IMR-90 (cell line): ENCODE measurements around the gene CC2D1A. TPM values are rescaled to one million over a fixed set of nuclear protein-coding genes. Genes with fewer than 3 reads are reported as not detected.

Experiments used
- ATAC-seq: fragments of 200-7000 bp; cut with Tn5 transposase; 2 replicates; pipeline ENCODE4 v1.9.1; 2020; ENCODE audit warnings: low read depth, mild to moderate bottlenecking, moderate library complexity
- BruUV-seq: library from RNA; stranded (reverse); fragments of 400-500 nt; replicated peaks from 2 replicates; lab custom pipeline; 2021; lab: Mats Ljungman, UMichigan
- CTCF ChIA-PET: fragments of 300-600 bp; formaldehyde crosslinking; extraction: SDS; loops from one replicate; lab custom pipeline; 2021; ENCODE audit warnings: antibody characterized with exemption; lab: Yijun Ruan, JAX
- POLR2A ChIA-PET: fragments of 300-600 bp; sonication (Branson Sonifier 250); formaldehyde crosslinking; loops from one replicate; lab custom pipeline; 2022; ENCODE audit warnings: antibody characterized with exemption; ENCODE audit not compliant: unreplicated experiment; lab: Charles Lee
- DNase-seq: peaks from one replicate; pipeline ENCODE4 v3.0.0; 2013
- H2AFZ ChIP-seq: replicated peaks from 2 replicates; pipeline ENCODE3; 2013; ENCODE audit warnings: low read length, mild to moderate bottlenecking; ENCODE audit not compliant: poor library complexity
- H2AK5ac ChIP-seq: 2 replicates; pipeline ENCODE4 v1.6.1; 2013; ENCODE audit warnings: low read depth, low read length, inconsistent platforms
- H2AK9ac ChIP-seq: replicated peaks from 2 replicates; pipeline ENCODE3; 2013; ENCODE audit warnings: mild to moderate bottlenecking, low read depth, low read length, moderate library complexity; ENCODE audit not compliant: poor library complexity
- H2BK120ac ChIP-seq: 2 replicates; pipeline ENCODE4 v1.6.1; 2013; ENCODE audit warnings: low read depth, low read length, inconsistent platforms
- H2BK15ac ChIP-seq: 3 replicates; pipeline ENCODE4 v1.6.1; 2013; ENCODE audit warnings: low read depth, low read length, inconsistent platforms
- H2BK20ac ChIP-seq: 2 replicates; pipeline ENCODE4 v1.6.1; 2013; ENCODE audit warnings: low read depth, mild to moderate bottlenecking, inconsistent platforms, low read length, moderate library complexity
- H2BK5ac ChIP-seq: 2 replicates; pipeline ENCODE4 v1.6.1; 2013; ENCODE audit warnings: mild to moderate bottlenecking, low read depth, low read length, inconsistent platforms; ENCODE audit not compliant: poor library complexity, severe bottlenecking
- H3K14ac ChIP-seq: replicated peaks from 2 replicates; pipeline ENCODE4 v1.6.1; 2013; ENCODE audit warnings: low read depth, low read length, inconsistent platforms
- H3K18ac ChIP-seq: 2 replicates; pipeline ENCODE4 v1.6.1; 2013; ENCODE audit warnings: low read depth, low read length, control low read depth
- H3K23ac ChIP-seq: 2 replicates; pipeline ENCODE4 v1.6.1; 2013; ENCODE audit warnings: low read depth, low read length, inconsistent platforms
- H3K27ac ChIP-seq: 2 replicates; pipeline ENCODE4 v1.5.1; 2013; ENCODE audit warnings: mild to moderate bottlenecking, control low read depth, low read length; ENCODE audit not compliant: insufficient read depth
- H3K27me3 ChIP-seq: 2 replicates; pipeline ENCODE4 v1.6.1; 2013; ENCODE audit warnings: low read length; ENCODE audit not compliant: control insufficient read depth, insufficient read depth
- H3K36me3 ChIP-seq: 2 replicates; pipeline ENCODE4 v1.6.1; 2013; ENCODE audit warnings: low read length, mixed read lengths; ENCODE audit not compliant: control insufficient read depth, insufficient read depth
- H3K4ac ChIP-seq: 2 replicates; pipeline ENCODE4 v1.6.1; 2013; ENCODE audit warnings: low read depth, low read length, inconsistent platforms
- H3K4me1 ChIP-seq: 2 replicates; pipeline ENCODE4 v1.6.1; 2013; ENCODE audit warnings: low read length, mixed read lengths; ENCODE audit not compliant: control insufficient read depth, insufficient read depth
- H3K4me2 ChIP-seq: 2 replicates; pipeline ENCODE4 v1.6.1; 2013; ENCODE audit warnings: low read depth, mild to moderate bottlenecking, control low read depth, low read length, moderate library complexity
- H3K4me3 ChIP-seq: 2 replicates; pipeline ENCODE4 v1.5.1; 2013; ENCODE audit warnings: low read depth, mild to moderate bottlenecking, control low read depth, low read length, moderate library complexity; ENCODE audit not compliant: insufficient read depth
- H3K56ac ChIP-seq: 2 replicates; pipeline ENCODE4 v1.6.1; 2013; ENCODE audit warnings: low read length, inconsistent platforms; ENCODE audit not compliant: insufficient read depth; ENCODE audit errors: extremely low read depth
- H3K79me1 ChIP-seq, 2 experiments: 2 replicates each; pipeline ENCODE4 v1.6.1; 2013; ENCODE audit warnings: low read length in 2 of 2, inconsistent platforms in 1 of 2, low read depth in 1 of 2
- H3K9ac ChIP-seq: 2 replicates; pipeline ENCODE4 v1.6.1; 2013; ENCODE audit warnings: low read depth, low read length, control low read depth
- H3K9me1 ChIP-seq: 2 replicates; pipeline ENCODE4 v1.6.1; 2013; ENCODE audit warnings: low read length, inconsistent platforms; ENCODE audit not compliant: insufficient read depth
- H3K9me3 ChIP-seq: 2 replicates; pipeline ENCODE4 v1.6.1; 2013; ENCODE audit warnings: low read length; ENCODE audit not compliant: control insufficient read depth, insufficient read depth
- H4K20me1 ChIP-seq: 2 replicates; pipeline ENCODE4 v1.6.1; 2013; ENCODE audit warnings: low read length, inconsistent platforms; ENCODE audit not compliant: insufficient read depth
- H4K5ac ChIP-seq: 2 replicates; pipeline ENCODE4 v1.6.1; 2013; ENCODE audit warnings: mild to moderate bottlenecking, low read depth, low read length, control low read depth
- H4K8ac ChIP-seq, 2 experiments: 2 replicates each; pipeline ENCODE4 v1.6.1; 2013; ENCODE audit warnings: low read depth in 2 of 2, low read length in 2 of 2, control low read depth in 1 of 2, inconsistent platforms in 1 of 2
- H4K91ac ChIP-seq: 2 replicates; pipeline ENCODE4 v1.6.1; 2013; ENCODE audit warnings: low read depth, low read length, inconsistent platforms; ENCODE audit not compliant: insufficient read depth
- BHLHE40 ChIP-seq: fragments of 150-350 bp; IDR thresholded peaks from 2 replicates; pipeline ENCODE4 v1.6.1; 2016; ENCODE audit warnings: mild to moderate bottlenecking, low read depth, low read length
- CEBPB ChIP-seq: IDR thresholded peaks from 2 replicates; pipeline ENCODE4 v1.6.1; 2012; ENCODE audit warnings: low read depth, low read length, improper control_type of control experiment
- CHD1 ChIP-seq: IDR thresholded peaks from 2 replicates; pipeline ENCODE4 v1.6.1; 2012; ENCODE audit warnings: low read depth, low read length, improper control_type of control experiment
- MAZ ChIP-seq: IDR thresholded peaks from 2 replicates; pipeline ENCODE4 v1.6.1; 2012; ENCODE audit warnings: low read depth, mild to moderate bottlenecking, low read length, improper control_type of control experiment, moderate library complexity, borderline replicate concordance
- NFE2L2 ChIP-seq: fragments of 150-350 bp; IDR thresholded peaks from 2 replicates; pipeline ENCODE4 v1.6.1; 2016; ENCODE audit warnings: low read depth, mild to moderate bottlenecking, low read length
- POLR2A ChIP-seq: IDR thresholded peaks from 2 replicates; pipeline ENCODE4 v1.6.1; 2012; ENCODE audit warnings: mild to moderate bottlenecking, low read depth, low read length
- SMC3 ChIP-seq: fragments of 150-350 bp; IDR thresholded peaks from 2 replicates; pipeline ENCODE4 v1.6.1; 2016; ENCODE audit warnings: low read depth, mild to moderate bottlenecking, antibody characterized with exemption, low read length, moderate library complexity
- WGBS, 2 experiments: methylation state at CpG; one replicate each; pipeline versions ENCODE4 v1.1.5 to v1.1.7; 2013; ENCODE audit warnings: missing lambda C conversion rate in 2 of 2; ENCODE audit not compliant: insufficient read length in 1 of 2; ENCODE audit errors: extremely low coverage in 2 of 2; 5-methylcytosine and 5-hydroxymethylcytosine counted together
- dilution Hi-C: fragments of 300-500 bp; cut with HindIII; formaldehyde crosslinking; loops from one replicate; pipeline ENCODE4 v1.14.3; 2018; ENCODE audit warnings: low sequenced_read_pairs; ENCODE audit not compliant: unreplicated experiment
- in situ Hi-C: fragments of 300-500 bp; cut with MboI; formaldehyde crosslinking; loops from 3 replicates; pipeline ENCODE4 v1.14.3; 2019; ENCODE audit warnings: low sequenced_read_pairs, inconsistent platforms, mixed read lengths
- intact Hi-C: fragments of 100-400 bp; cut with micrococcal nuclease; formaldehyde crosslinking; loops from 2 replicates; pipeline ENCODE4 v1.10.0; 2022
- polyA plus RNA-seq, 3 experiments: library from polyadenylated mRNA; depleted of rRNA; stranded (reverse); fragments of >200 nt; gene quantifications; 2 replicates each; pipeline ENCODE4 v1.2.3, GENCODE V29; 2012; ENCODE audit warnings: low replicate concordance in 1 of 3
- total RNA-seq: library from RNA; depleted of rRNA; stranded (reverse); fragments of >200 nt; gene quantifications from 2 replicates; pipeline ENCODE4 v1.2.3, GENCODE V29; 2012
- TF ChIP-seq, protein P1 (sequence below): fragments of 150-350 bp; IDR thresholded peaks from 2 replicates; pipeline ENCODE4 v1.6.1; 2017; ENCODE audit warnings: mild to moderate bottlenecking, antibody characterized with exemption, low read length, low read depth
- TF ChIP-seq, protein P2 (sequence below): fragments of 150-350 bp; IDR thresholded peaks from 2 replicates; pipeline ENCODE4 v1.6.1; 2016; ENCODE audit warnings: low read depth, mild to moderate bottlenecking, low read length, moderate library complexity, borderline replicate concordance
- TF ChIP-seq, protein P3 (sequence below): conservative IDR thresholded peaks from 2 replicates; pipeline ENCODE4 v1.5.1; 2012; ENCODE audit warnings: mild to moderate bottlenecking, low read depth, low read length, improper control_type of control experiment

Gene CC2D1A
- total and polyA plus RNA-seq, 2 of the 4 experiments (the other 2 are of a cell fraction) = 4.1 to 14.7 TPM

DNA sequence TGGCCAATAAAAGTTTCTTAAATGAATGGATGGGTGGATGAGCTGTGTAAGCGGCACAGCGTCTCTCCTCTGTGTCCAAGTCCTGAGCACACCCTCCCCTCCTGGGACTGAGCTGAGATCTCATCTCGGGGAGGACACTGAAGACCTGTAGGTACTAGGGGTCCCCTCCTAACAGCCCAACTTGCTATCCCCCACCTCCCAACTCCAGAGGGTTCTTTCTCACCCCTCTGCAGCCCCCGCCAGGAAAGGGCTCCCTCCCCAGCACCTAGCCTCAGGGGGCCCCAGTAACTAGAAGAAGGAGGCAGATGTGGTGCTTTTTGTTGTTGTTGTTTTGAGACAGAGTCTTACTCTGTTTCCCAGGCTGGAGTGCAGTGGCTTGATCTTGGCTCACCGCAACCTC, 30.2 kb upstream of the CC2D1A start:
- TF ChIP-seq, protein P1, sequence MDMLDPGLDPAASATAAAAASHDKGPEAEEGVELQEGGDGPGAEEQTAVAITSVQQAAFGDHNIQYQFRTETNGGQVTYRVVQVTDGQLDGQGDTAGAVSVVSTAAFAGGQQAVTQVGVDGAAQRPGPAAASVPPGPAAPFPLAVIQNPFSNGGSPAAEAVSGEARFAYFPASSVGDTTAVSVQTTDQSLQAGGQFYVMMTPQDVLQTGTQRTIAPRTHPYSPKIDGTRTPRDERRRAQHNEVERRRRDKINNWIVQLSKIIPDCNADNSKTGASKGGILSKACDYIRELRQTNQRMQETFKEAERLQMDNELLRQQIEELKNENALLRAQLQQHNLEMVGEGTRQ = no peak
- TF ChIP-seq NFE2L2 = no peak
- TF ChIP-seq SMC3 = no peak
- no peak for TF ChIP-seq CHD1
- no peak for TF ChIP-seq CEBPB
- TF ChIP-seq, protein P2, sequence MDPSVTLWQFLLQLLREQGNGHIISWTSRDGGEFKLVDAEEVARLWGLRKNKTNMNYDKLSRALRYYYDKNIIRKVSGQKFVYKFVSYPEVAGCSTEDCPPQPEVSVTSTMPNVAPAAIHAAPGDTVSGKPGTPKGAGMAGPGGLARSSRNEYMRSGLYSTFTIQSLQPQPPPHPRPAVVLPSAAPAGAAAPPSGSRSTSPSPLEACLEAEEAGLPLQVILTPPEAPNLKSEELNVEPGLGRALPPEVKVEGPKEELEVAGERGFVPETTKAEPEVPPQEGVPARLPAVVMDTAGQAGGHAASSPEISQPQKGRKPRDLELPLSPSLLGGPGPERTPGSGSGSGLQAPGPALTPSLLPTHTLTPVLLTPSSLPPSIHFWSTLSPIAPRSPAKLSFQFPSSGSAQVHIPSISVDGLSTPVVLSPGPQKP = no peak
- TF ChIP-seq, protein P3, sequence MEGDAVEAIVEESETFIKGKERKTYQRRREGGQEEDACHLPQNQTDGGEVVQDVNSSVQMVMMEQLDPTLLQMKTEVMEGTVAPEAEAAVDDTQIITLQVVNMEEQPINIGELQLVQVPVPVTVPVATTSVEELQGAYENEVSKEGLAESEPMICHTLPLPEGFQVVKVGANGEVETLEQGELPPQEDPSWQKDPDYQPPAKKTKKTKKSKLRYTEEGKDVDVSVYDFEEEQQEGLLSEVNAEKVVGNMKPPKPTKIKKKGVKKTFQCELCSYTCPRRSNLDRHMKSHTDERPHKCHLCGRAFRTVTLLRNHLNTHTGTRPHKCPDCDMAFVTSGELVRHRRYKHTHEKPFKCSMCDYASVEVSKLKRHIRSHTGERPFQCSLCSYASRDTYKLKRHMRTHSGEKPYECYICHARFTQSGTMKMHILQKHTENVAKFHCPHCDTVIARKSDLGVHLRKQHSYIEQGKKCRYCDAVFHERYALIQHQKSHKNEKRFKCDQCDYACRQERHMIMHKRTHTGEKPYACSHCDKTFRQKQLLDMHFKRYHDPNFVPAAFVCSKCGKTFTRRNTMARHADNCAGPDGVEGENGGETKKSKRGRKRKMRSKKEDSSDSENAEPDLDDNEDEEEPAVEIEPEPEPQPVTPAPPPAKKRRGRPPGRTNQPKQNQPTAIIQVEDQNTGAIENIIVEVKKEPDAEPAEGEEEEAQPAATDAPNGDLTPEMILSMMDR = no peak
- no peak for TF ChIP-seq MAZ
- TF ChIP-seq BHLHE40 = no peak
- no peak for TF ChIP-seq POLR2A

More for the DNA sequence above, 30.2 kb upstream of the CC2D1A start:
- Histone ChIP-seq H3K4me1 (peaks cover 5% of the 10 kb centered on the region), H2AK9ac (no peak overlapping the region), H3K18ac (no peak overlapping the region), H4K20me1 (no peaks in the 10 kb centered on the region), H3K9me3 (no peaks in the 10 kb centered on the region), H4K91ac (no peak overlapping the region), H4K5ac (no peak overlapping the region), H3K27me3 (no peaks in the 10 kb centered on the region), H3K4me2 (no peak overlapping the region), H3K9me1 (peaks cover 10% of the 10 kb centered on the region; the same call in 1 of the 2 replicates), H2AFZ (no peak overlapping the region), H3K4ac (no peak overlapping the region), H3K36me3 (no peaks in the 10 kb centered on the region), H2AK5ac (no peak overlapping the region), H3K79me1 (no peaks in the 10 kb centered on the region), H2BK5ac (no peak overlapping the region), H3K14ac (no peak overlapping the region), H2BK120ac (no peak overlapping the region), H2BK15ac (no peak overlapping the region), H3K4me3 (no peak overlapping the region), H3K56ac (no peak overlapping the region), H3K27ac (no peak overlapping the region), H2BK20ac (no peak overlapping the region), H4K8ac (no peak overlapping the region), H3K9ac (no peak overlapping the region), H3K23ac (no peak overlapping the region)
- POLR2A ChIA-PET = interaction anchor here (0.7 kb wide), 1 partner anchor 236 kb away, joined by 3 read pairs; no protein-coding TSS in a partner anchor
- in situ Hi-C loops = loop anchor here (25.0 kb wide), 1 partner anchor 461 kb away; no protein-coding TSS in a partner anchor
- ATAC-seq (no peak), DNase-seq (no peak)
- BruUV-seq = no TSS peak
- dilution Hi-C loops = no loop called here
- WGBS, 2 experiments = 80% methylated on average over 1 of the region's 5 CpGs; no CpG with 5 or more reads in 1 of the 2 experiments
- CTCF ChIA-PET = no interaction called here
- intact Hi-C loops = no loop called here
